SK-N-SH treated with all-trans-retinoic acid at 6 μM for 48 hours (cell line): ENCODE data around the gene GNPTAB.

Experiments used
- ATAC-seq: fragments of 200-7000 bp; cut with Tn5 transposase; 3 replicates; pipeline ENCODE4 v1.9.1; 2020; ENCODE audit warnings: mild to moderate bottlenecking, moderate library complexity
- ARNTL ChIP-seq: fragments of 450-650 bp; formaldehyde crosslinking; IDR thresholded peaks from 2 replicates; pipeline ENCODE4 v1.5.0; 2020; ENCODE audit warnings: low read depth, mild to moderate bottlenecking, moderate library complexity, borderline replicate concordance
- BACH2 ChIP-seq: fragments of 250-450 bp; sonication (Bioruptor Pico); IDR thresholded peaks from 2 replicates; pipeline ENCODE4 v1.9.0; 2021; ENCODE audit warnings: mild to moderate bottlenecking, borderline replicate concordance
- CREB5 ChIP-seq: fragments of 250-450 bp; sonication (Bioruptor Pico); IDR thresholded peaks from 2 replicates; pipeline ENCODE4 v1.5.1; 2020; ENCODE audit warnings: low read depth, mild to moderate bottlenecking, moderate library complexity
- CSRNP3 ChIP-seq: fragments of 250-450 bp; sonication (Bioruptor Pico); IDR thresholded peaks from 2 replicates; pipeline ENCODE4 v1.5.1; 2021; ENCODE audit warnings: mild to moderate bottlenecking, moderate library complexity
- ESRRG ChIP-seq: fragments of 250-450 bp; sonication (Bioruptor Pico); IDR thresholded peaks from 2 replicates; pipeline ENCODE4 v1.6.1; 2021; ENCODE audit warnings: mild to moderate bottlenecking
- GLIS3 ChIP-seq: fragments of 250-450 bp; sonication (Bioruptor Pico); IDR thresholded peaks from 2 replicates; pipeline ENCODE4 v1.5.0; 2020; ENCODE audit warnings: mild to moderate bottlenecking, moderate library complexity
- ISL1 ChIP-seq: fragments of 250-450 bp; sonication (Bioruptor Pico); IDR thresholded peaks from 2 replicates; pipeline ENCODE4 v2.1.2; 2022; ENCODE audit warnings: mild to moderate bottlenecking, moderate library complexity
- OSR1 ChIP-seq: fragments of 250-450 bp; sonication (Bioruptor Pico); IDR thresholded peaks from 2 replicates; pipeline ENCODE4 v1.8.0; 2022; ENCODE audit warnings: moderate library complexity, mild to moderate bottlenecking, inconsistent platforms
- PATZ1 ChIP-seq: fragments of 250-450 bp; sonication (Bioruptor Pico); IDR thresholded peaks from 2 replicates; pipeline ENCODE4 v1.8.0; 2020; ENCODE audit warnings: mild to moderate bottlenecking, moderate library complexity, borderline replicate concordance
- POU6F1 ChIP-seq: fragments of 250-450 bp; sonication (Bioruptor Pico); IDR thresholded peaks from 2 replicates; pipeline ENCODE4 v1.8.0; 2021; ENCODE audit warnings: low read depth, mild to moderate bottlenecking, moderate library complexity, borderline replicate concordance
- PPARA ChIP-seq: fragments of 250-450 bp; sonication (Bioruptor Pico); IDR thresholded peaks from 2 replicates; pipeline ENCODE4 v1.5.0; 2020; ENCODE audit warnings: mild to moderate bottlenecking, borderline replicate concordance
- RARB ChIP-seq: fragments of 250-450 bp; sonication (Bioruptor Pico); IDR thresholded peaks from 2 replicates; pipeline ENCODE4 v1.8.0; 2021; ENCODE audit warnings: mild to moderate bottlenecking, moderate library complexity
- SNAI2 ChIP-seq: fragments of 250-450 bp; sonication (Bioruptor Pico); IDR thresholded peaks from 2 replicates; pipeline ENCODE4 v1.5.0; 2020; ENCODE audit warnings: mild to moderate bottlenecking, moderate library complexity
- TCF4 ChIP-seq: fragments of 250-450 bp; sonication (Bioruptor Pico); IDR thresholded peaks from 2 replicates; pipeline ENCODE4 v1.8.0; 2021; ENCODE audit warnings: mild to moderate bottlenecking, moderate library complexity, borderline replicate concordance
- TOX ChIP-seq: fragments of 250-450 bp; sonication (Bioruptor Pico); IDR thresholded peaks from 2 replicates; pipeline ENCODE4 v1.8.0; 2021; ENCODE audit warnings: mild to moderate bottlenecking, moderate library complexity, borderline replicate concordance
- TSHZ2 ChIP-seq: fragments of 250-450 bp; sonication (Bioruptor Pico); IDR thresholded peaks from 2 replicates; pipeline ENCODE4 v1.5.0; 2020; ENCODE audit warnings: mild to moderate bottlenecking, moderate library complexity
- ZC3H10 ChIP-seq: fragments of 250-450 bp; sonication (Bioruptor Pico); IDR thresholded peaks from 2 replicates; pipeline ENCODE4 v1.5.1; 2021; ENCODE audit warnings: mild to moderate bottlenecking, moderate library complexity
- ZFP3 ChIP-seq: fragments of 250-450 bp; sonication (Bioruptor Pico); IDR thresholded peaks from 2 replicates; pipeline ENCODE4 v1.5.0; 2020; ENCODE audit warnings: mild to moderate bottlenecking, moderate library complexity
- ZNF70 ChIP-seq: fragments of 450-650 bp; formaldehyde crosslinking; IDR thresholded peaks from 2 replicates; pipeline ENCODE4 v1.5.0; 2020; ENCODE audit warnings: mild to moderate bottlenecking, moderate library complexity
- ZNF8 ChIP-seq: fragments of 450-650 bp; formaldehyde crosslinking; IDR thresholded peaks from 2 replicates; pipeline ENCODE4 v1.5.0; 2020; ENCODE audit warnings: mild to moderate bottlenecking, moderate library complexity

The GNPTAB gene

GRCh38 chr12:101804409-101804808 is 26.4 kb downstream of the GNPTAB start (continued):
- no peak for TF ChIP-seq CREB5 (CRISPR knock-in tag)
- TF ChIP-seq RARB: no peak
- no peak for TF ChIP-seq CSRNP3 (CRISPR knock-in tag)
- no peak for TF ChIP-seq TCF4 (CRISPR knock-in tag)
- no peak for TF ChIP-seq ZFP3 (CRISPR knock-in tag)

GRCh38 chr12:101803978-101804377 is 26.8 kb downstream of the GNPTAB start:
- no peak for TF ChIP-seq ZC3H10 (CRISPR knock-in tag)
- no peak for TF ChIP-seq CREB5 (CRISPR knock-in tag)
- TF ChIP-seq PATZ1 (CRISPR knock-in tag): no peak
- no peak for TF ChIP-seq ARNTL (CRISPR knock-in tag)
- no peak for ATAC-seq

- TF ChIP-seq ZNF8 (CRISPR knock-in tag) (no peak), TOX (no peak), OSR1 (CRISPR knock-in tag) (no peak), SNAI2 (no peak), ISL1 (CRISPR knock-in tag) (no peak), ZFP3 (CRISPR knock-in tag) (no peak), PPARA (CRISPR knock-in tag) (no peak), TSHZ2 (no peak), POU6F1 (no peak), ESRRG (no peak), BACH2 (CRISPR knock-in tag) (no peak)
- no peak for ATAC-seq
Observed at GRCh38 chr12:101802486-101802885, 28.3 kb downstream of the GNPTAB start.

GRCh38 chr12:101799774-101800173 is 31.0 kb downstream of the GNPTAB start:
- ATAC-seq: no peak
- TF ChIP-seq POU6F1: no peak
- no peak for TF ChIP-seq GLIS3 (CRISPR knock-in tag)
- no peak for TF ChIP-seq ARNTL (CRISPR knock-in tag)
- no peak for TF ChIP-seq ZNF70 (CRISPR knock-in tag)
- TF ChIP-seq RARB: no peak
- no peak for TF ChIP-seq ISL1 (CRISPR knock-in tag)
- no peak for TF ChIP-seq ZNF8 (CRISPR knock-in tag)
- no peak for TF ChIP-seq CSRNP3 (CRISPR knock-in tag)
- TF ChIP-seq SNAI2: no peak
- no peak for TF ChIP-seq OSR1 (CRISPR knock-in tag)
- TF ChIP-seq CREB5 (CRISPR knock-in tag): no peak
